ENCODE data around the gene SVOP. TPM values are rescaled to one million over a fixed set of nuclear protein-coding genes. Genes with fewer than 3 reads are reported as not detected.

Gene SVOP
- total and polyA plus RNA-seq, 9 donors: 0.02 to 0.65 (median 0.19) TPM

DNA sequence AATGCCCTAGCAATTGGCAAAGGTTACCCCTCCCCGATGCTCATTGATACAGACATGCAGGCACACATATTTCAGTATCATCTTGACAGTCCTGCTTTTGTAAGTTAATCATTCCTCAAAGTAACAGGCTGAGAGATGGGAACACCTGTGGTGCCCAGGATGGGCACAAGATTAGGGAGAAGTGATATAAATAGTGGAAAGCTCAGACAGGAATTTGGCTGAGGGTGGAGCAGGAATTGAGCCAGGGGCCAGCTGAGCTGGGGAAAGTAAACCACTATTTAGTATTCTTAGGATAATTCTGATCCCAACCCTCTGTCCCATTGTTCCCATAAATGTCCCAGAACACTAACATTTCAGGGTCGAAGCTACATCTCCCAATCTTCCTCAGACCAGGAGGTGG is 102.7 kb downstream of the SVOP start:
- peaks cover 3% of the 10 kb centered on the region for H3K27me3 ChIP-seq (ENCODE audit: control insufficient read depth, insufficient read depth, low read length)
- H3K4me1 ChIP-seq (ENCODE audit: control insufficient read depth, insufficient read depth, low read length): peaks cover 3% of the 10 kb centered on the region
- H3K4me3 ChIP-seq (ENCODE audit: low read length): no peak overlapping the region
- peaks cover 7% of the 10 kb centered on the region for H3K9me3 ChIP-seq (replicated peaks; ENCODE audit: control insufficient read depth, low read depth, low read length)
- H3K36me3 ChIP-seq (ENCODE audit: control insufficient read depth, insufficient read depth, low read length): no peaks in the 10 kb centered on the region
- DNase-seq: no peak
- WGBS (ENCODE audit: insufficient coverage): no CpG with 5 or more reads among the region's 2 CpGs
- H3K27ac ChIP-seq (ENCODE audit: low read length): no peak overlapping the region

DNA sequence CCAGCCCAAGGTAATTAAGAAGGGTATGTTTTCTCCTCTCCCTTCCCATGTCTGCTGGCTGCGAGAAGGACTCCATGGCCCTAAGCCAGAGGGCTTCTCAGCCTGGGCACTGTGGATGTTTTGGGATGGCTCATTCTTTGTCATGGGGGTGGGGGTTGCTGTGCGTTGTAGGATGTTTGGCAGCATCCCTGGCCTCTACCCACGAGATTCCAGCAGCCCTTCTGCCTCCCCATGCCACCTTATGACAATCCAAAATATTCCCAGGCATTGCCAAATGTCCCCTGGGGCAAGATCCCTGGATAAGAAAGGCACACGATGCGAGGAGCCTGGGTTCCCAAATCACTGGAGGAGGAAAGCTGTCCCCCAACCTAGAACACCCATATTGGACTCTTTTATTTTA is 104.5 kb downstream of the SVOP start:
- Histone ChIP-seq H3K4me3 (ENCODE audit: low read length) (no peak overlapping the region), H3K9me3 (replicated peaks; ENCODE audit: control insufficient read depth, low read depth, low read length) (peaks cover 7% of the 10 kb centered on the region), H3K4me1 (ENCODE audit: control insufficient read depth, insufficient read depth, low read length) (peaks cover 3% of the 10 kb centered on the region), H3K36me3 (ENCODE audit: control insufficient read depth, insufficient read depth, low read length) (no peaks in the 10 kb centered on the region), H3K27ac (ENCODE audit: low read length) (no peak overlapping the region), H3K27me3 (ENCODE audit: control insufficient read depth, insufficient read depth, low read length) (peaks cover 3% of the 10 kb centered on the region)
- 20% methylated on average over 1 of the region's 5 CpGs for WGBS (ENCODE audit: insufficient coverage)
- DNase-seq: no peak

DNA sequence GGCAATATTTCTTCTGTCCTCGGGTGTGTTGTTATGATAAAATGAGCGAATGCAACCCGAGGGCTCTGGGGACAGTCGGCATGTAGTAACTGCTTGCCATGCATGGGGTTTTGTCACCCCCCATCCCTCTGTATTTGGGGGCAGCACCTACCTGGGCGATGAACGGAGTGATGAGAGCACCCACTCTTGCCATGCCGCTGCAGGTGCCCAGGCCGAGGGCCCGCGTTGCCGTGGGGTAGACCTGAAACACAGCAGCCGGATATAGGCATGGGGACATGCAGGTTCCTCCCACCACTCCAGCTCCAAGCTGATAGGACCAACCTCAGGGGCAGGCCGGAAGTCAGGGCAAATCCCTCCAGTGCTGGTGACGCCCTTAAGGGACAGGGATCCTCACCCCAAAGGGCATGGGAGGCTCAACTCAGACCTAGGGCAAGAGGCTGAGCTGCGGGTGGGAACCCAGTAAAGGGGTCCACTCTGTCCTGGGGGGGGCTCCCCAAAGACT is 105.2 kb downstream of the SVOP start:
- H3K4me1 ChIP-seq (ENCODE audit: control insufficient read depth, insufficient read depth, low read length): peaks cover 3% of the 10 kb centered on the region
- DNase-seq: no peak
- no peaks in the 10 kb centered on the region for H3K36me3 ChIP-seq (ENCODE audit: control insufficient read depth, insufficient read depth, low read length)
- 56% methylated on average over 4 of the region's 15 CpGs for whole genome bisulfite sequencing (ENCODE audit: insufficient coverage)
- H3K27me3 ChIP-seq (ENCODE audit: control insufficient read depth, insufficient read depth, low read length): peaks cover 3% of the 10 kb centered on the region
- no peak overlapping the region for H3K27ac ChIP-seq (ENCODE audit: low read length)
- no peak overlapping the region for H3K4me3 ChIP-seq (ENCODE audit: low read length)
- H3K9me3 ChIP-seq (replicated peaks; ENCODE audit: control insufficient read depth, low read depth, low read length): peaks cover 7% of the 10 kb centered on the region

DNA sequence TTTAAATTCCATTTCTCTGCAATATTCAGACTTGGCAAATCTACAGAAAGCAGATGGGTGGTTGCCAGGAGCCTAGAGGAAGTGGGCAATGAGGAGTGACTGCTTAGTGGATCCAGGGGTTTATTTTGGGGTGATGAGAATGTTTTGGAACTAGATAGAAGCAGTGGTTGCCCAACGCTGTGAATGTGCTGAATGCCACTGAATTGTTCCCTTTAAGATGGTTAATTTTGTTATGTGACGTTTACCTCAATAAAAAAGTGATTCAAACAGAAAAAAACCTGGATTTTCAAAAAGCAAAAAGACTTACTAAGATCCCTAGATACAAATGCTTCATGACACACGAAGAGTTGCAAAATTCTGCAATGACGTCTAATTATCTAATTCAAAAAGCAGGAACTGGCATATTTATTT is 106.7 kb downstream of the SVOP start:
- Histone ChIP-seq H3K4me3 (ENCODE audit: low read length) (no peak overlapping the region), H3K4me1 (ENCODE audit: control insufficient read depth, insufficient read depth, low read length) (peaks cover 3% of the 10 kb centered on the region), H3K27ac (ENCODE audit: low read length) (peak overlapping the region; percentile 20), H3K36me3 (ENCODE audit: control insufficient read depth, insufficient read depth, low read length) (no peaks in the 10 kb centered on the region), H3K27me3 (ENCODE audit: control insufficient read depth, insufficient read depth, low read length) (no peaks in the 10 kb centered on the region), H3K9me3 (replicated peaks; ENCODE audit: control insufficient read depth, low read depth, low read length) (no peaks in the 10 kb centered on the region)
- 67% methylated on average over 2 of the region's 4 CpGs for WGBS (ENCODE audit: insufficient coverage)
- DNase-seq: peak; percentile 81

- WGBS (ENCODE audit: insufficient coverage): 85% methylated on average over 8 of the region's 9 CpGs
- no peaks in the 10 kb centered on the region for H3K9me3 ChIP-seq (replicated peaks; ENCODE audit: control insufficient read depth, low read depth, low read length)
- no peak overlapping the region for H3K27ac ChIP-seq (ENCODE audit: low read length)
- no peaks in the 10 kb centered on the region for H3K36me3 ChIP-seq (ENCODE audit: control insufficient read depth, insufficient read depth, low read length)
- DNase-seq: no peak
- H3K4me3 ChIP-seq (ENCODE audit: low read length): no peak overlapping the region
- peaks cover 3% of the 10 kb centered on the region for H3K4me1 ChIP-seq (ENCODE audit: control insufficient read depth, insufficient read depth, low read length)
- no peaks in the 10 kb centered on the region for H3K27me3 ChIP-seq (ENCODE audit: control insufficient read depth, insufficient read depth, low read length)
Observed at GRCh38 chr12:108912361-108912760, 108.5 kb downstream of the SVOP start.

DNA sequence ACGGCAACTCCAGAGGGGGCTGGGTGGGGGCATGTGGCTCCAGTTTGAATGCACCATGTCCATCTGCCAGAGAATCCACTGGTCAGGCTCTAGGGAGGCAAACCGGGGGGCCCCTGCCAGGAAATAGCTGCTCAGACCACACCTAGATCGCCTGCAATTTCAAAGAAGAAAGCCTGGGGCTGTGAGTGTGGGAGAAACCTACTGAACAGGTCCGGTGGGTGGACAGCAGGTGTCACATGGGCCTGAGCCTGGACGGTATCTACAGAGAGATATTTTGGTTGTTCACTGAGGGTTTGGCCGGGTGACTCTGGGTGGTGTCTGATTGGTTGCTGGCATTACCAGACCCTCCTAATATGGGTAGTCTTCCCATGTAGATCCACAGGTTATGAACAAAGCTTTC is 109.0 kb downstream of the SVOP start:
- Histone ChIP-seq H3K4me3 (ENCODE audit: low read length) (no peak overlapping the region), H3K36me3 (ENCODE audit: control insufficient read depth, insufficient read depth, low read length) (no peaks in the 10 kb centered on the region), H3K9me3 (replicated peaks; ENCODE audit: control insufficient read depth, low read depth, low read length) (no peaks in the 10 kb centered on the region), H3K4me1 (ENCODE audit: control insufficient read depth, insufficient read depth, low read length) (peaks cover 3% of the 10 kb centered on the region), H3K27me3 (ENCODE audit: control insufficient read depth, insufficient read depth, low read length) (no peaks in the 10 kb centered on the region), H3K27ac (ENCODE audit: low read length) (no peak overlapping the region)
- no peak for DNase-seq
- 67% methylated on average over 4 of the region's 6 CpGs for WGBS (ENCODE audit: insufficient coverage)

GRCh38 chr12:108910336-108910735 is 110.5 kb downstream of the SVOP start:
- H3K4me1 ChIP-seq (ENCODE audit: control insufficient read depth, insufficient read depth, low read length): peaks cover 3% of the 10 kb centered on the region
- H3K4me3 ChIP-seq (ENCODE audit: low read length): no peak overlapping the region
- H3K27ac ChIP-seq (ENCODE audit: low read length): no peak overlapping the region
- H3K9me3 ChIP-seq (replicated peaks; ENCODE audit: control insufficient read depth, low read depth, low read length): no peaks in the 10 kb centered on the region
- 63% methylated on average over 2 of the region's 5 CpGs for WGBS (ENCODE audit: insufficient coverage)
- H3K27me3 ChIP-seq (ENCODE audit: control insufficient read depth, insufficient read depth, low read length): no peaks in the 10 kb centered on the region
- no peak for DNase-seq
- no peaks in the 10 kb centered on the region for H3K36me3 ChIP-seq (ENCODE audit: control insufficient read depth, insufficient read depth, low read length)

- H3K9me3 ChIP-seq (replicated peaks; ENCODE audit: control insufficient read depth, low read depth, low read length): no peaks in the 10 kb centered on the region
- H3K27me3 ChIP-seq (ENCODE audit: control insufficient read depth, insufficient read depth, low read length): no peaks in the 10 kb centered on the region
- no peak overlapping the region for H3K4me3 ChIP-seq (ENCODE audit: low read length)
- peak; percentile 77 for DNase-seq
- no peaks in the 10 kb centered on the region for H3K36me3 ChIP-seq (ENCODE audit: control insufficient read depth, insufficient read depth, low read length)
- no CpG with 5 or more reads among the region's 2 CpGs for WGBS (ENCODE audit: insufficient coverage)
- H3K27ac ChIP-seq (ENCODE audit: low read length): no peak overlapping the region
- no peaks in the 10 kb centered on the region for H3K4me1 ChIP-seq (ENCODE audit: control insufficient read depth, insufficient read depth, low read length)
Observed at GRCh38 chr12:108907839-108908351, 113.0 kb downstream of the SVOP start.

GRCh38 chr12:108906971-108907370 is 113.9 kb downstream of the SVOP start:
- Histone ChIP-seq H3K36me3 (ENCODE audit: control insufficient read depth, insufficient read depth, low read length) (no peaks in the 10 kb centered on the region), H3K9me3 (replicated peaks; ENCODE audit: control insufficient read depth, low read depth, low read length) (no peaks in the 10 kb centered on the region), H3K27me3 (ENCODE audit: control insufficient read depth, insufficient read depth, low read length) (no peaks in the 10 kb centered on the region), H3K27ac (ENCODE audit: low read length) (no peak overlapping the region), H3K4me1 (ENCODE audit: control insufficient read depth, insufficient read depth, low read length) (no peaks in the 10 kb centered on the region), H3K4me3 (ENCODE audit: low read length) (no peak overlapping the region)
- no peak for DNase-seq
- no CpG with 5 or more reads among the region's 2 CpGs for WGBS (ENCODE audit: insufficient coverage)

- Histone ChIP-seq H3K9me3 (replicated peaks; ENCODE audit: control insufficient read depth, low read depth, low read length) (no peaks in the 10 kb centered on the region), H3K36me3 (ENCODE audit: control insufficient read depth, insufficient read depth, low read length) (no peaks in the 10 kb centered on the region), H3K27ac (ENCODE audit: low read length) (no peak overlapping the region), H3K4me1 (ENCODE audit: control insufficient read depth, insufficient read depth, low read length) (no peaks in the 10 kb centered on the region), H3K4me3 (ENCODE audit: low read length) (no peak overlapping the region), H3K27me3 (ENCODE audit: control insufficient read depth, insufficient read depth, low read length) (no peaks in the 10 kb centered on the region)
- DNase-seq: peak; percentile 53
- 92% methylated on average over 2 of the region's 5 CpGs for WGBS (ENCODE audit: insufficient coverage)
Observed at GRCh38 chr12:108905725-108906124, 115.1 kb downstream of the SVOP start.

GRCh38 chr12:108899145-108899544 is 121.7 kb downstream of the SVOP start:
- H3K9me3 ChIP-seq (replicated peaks; ENCODE audit: control insufficient read depth, low read depth, low read length): no peaks in the 10 kb centered on the region
- no peak overlapping the region for H3K27ac ChIP-seq (ENCODE audit: low read length)
- no peaks in the 10 kb centered on the region for H3K4me1 ChIP-seq (ENCODE audit: control insufficient read depth, insufficient read depth, low read length)
- 90% methylated on average over 5 of the region's 5 CpGs for WGBS (ENCODE audit: insufficient coverage)
- no peaks in the 10 kb centered on the region for H3K27me3 ChIP-seq (ENCODE audit: control insufficient read depth, insufficient read depth, low read length)
- no peak overlapping the region for H3K4me3 ChIP-seq (ENCODE audit: low read length)
- DNase-seq: no peak
- H3K36me3 ChIP-seq (ENCODE audit: control insufficient read depth, insufficient read depth, low read length): no peaks in the 10 kb centered on the region
